B cell (primary cell): Measurements from ENCODE around the gene FAM107B. TPM values are rescaled to one million over a fixed set of nuclear protein-coding genes. Genes with fewer than 3 reads are reported as not detected.
"Not testable (repeated sequence)": the region's sequence is repeated elsewhere in the genome, so short reads cannot be mapped to it uniquely, and the experiment has no call there.

Experiments used
- ATAC-seq: fragments of 200-7000 bp; cut with Tn5 transposase; one replicate; pipeline ENCODE4 v1.10.0; 2021; ENCODE audit warnings: low read depth, mild to moderate bottlenecking, moderate number of reproducible peaks, moderate library complexity
- CTCF ChIA-PET: fragments of 350-600 bp; sonication (Branson Sonifier 250); formaldehyde crosslinking; loops from one replicate; lab custom pipeline; 2021; ENCODE audit warnings: antibody characterized with exemption, inconsistent platforms; lab: Charles Lee
- POLR2A ChIA-PET: fragments of 350-600 bp; sonication (Branson Sonifier 250); formaldehyde crosslinking; loops from one replicate; lab custom pipeline; 2021; ENCODE audit warnings: antibody characterized with exemption; lab: Charles Lee
- DNase-seq: peaks from one replicate; pipeline ENCODE4 v3.0.0; 2013
- H2AFZ ChIP-seq: 2 replicates; pipeline ENCODE4 v1.6.1; 2012; ENCODE audit warnings: mild to moderate bottlenecking, low read depth, low read length; ENCODE audit not compliant: insufficient read depth, poor library complexity, severe bottlenecking
- H3K27ac ChIP-seq, 2 donors: 1 replicate in 1 of 2; 2 replicates in 1 of 2; pipeline ENCODE4 v1.5.1; 2012 to 2013; ENCODE audit warnings: low read length in 2 of 2, mild to moderate bottlenecking in 2 of 2, moderate library complexity in 1 of 2
- H3K27me3 ChIP-seq, 4 experiments: fragments of 200-600 bp in 1 of 4; sonication (generic) in 1 of 4; replicated peaks in 1 of 4; 1 replicate in 2 of 4; 2 replicates in 2 of 4; pipeline versions ENCODE4 v1.6.1 to v1.7.0; 2013 to 2016; ENCODE audit warnings: low read length in 3 of 4, mild to moderate bottlenecking in 2 of 4, mixed read lengths in 1 of 4, moderate library complexity in 1 of 4; ENCODE audit not compliant: insufficient read depth in 4 of 4, control insufficient read depth in 3 of 4; ENCODE audit errors: control extremely low read depth in 1 of 4
- H3K36me3 ChIP-seq, 2 experiments: replicated peaks in 1 of 2; 1 replicate in 1 of 2; 2 replicates in 1 of 2; pipeline versions ENCODE4 v1.6.1 to v1.7.1; 2013; ENCODE audit warnings: low read length in 1 of 2; ENCODE audit not compliant: insufficient read depth in 2 of 2, control insufficient read depth in 1 of 2; ENCODE audit errors: control extremely low read depth in 1 of 2, extremely low read depth in 1 of 2
- H3K4me1 ChIP-seq, 2 donors: fragments of 200-600 bp in 1 of 2; sonication (generic) in 1 of 2; 1 replicate in 1 of 2; 2 replicates in 1 of 2; pipeline versions ENCODE4 v1.5.1 to v1.6.1; 2013 to 2017; ENCODE audit warnings: low read length in 2 of 2; ENCODE audit not compliant: control insufficient read depth in 2 of 2, insufficient read depth in 2 of 2
- H3K4me2 ChIP-seq: replicated peaks from 2 replicates; pipeline ENCODE3; 2012; ENCODE audit warnings: mild to moderate bottlenecking, low read depth, low read length; ENCODE audit not compliant: poor library complexity, severe bottlenecking
- H3K4me3 ChIP-seq, 5 experiments: fragments of 200-600 bp in 1 of 5; sonication (generic) in 1 of 5; 1 replicate in 3 of 5; 2 replicates in 2 of 5; pipeline versions ENCODE4 v1.5.1 to v1.7.0; 2011 to 2016; ENCODE audit warnings: low read length in 4 of 5, mild to moderate bottlenecking in 4 of 5, low read depth in 2 of 5, control low read depth in 1 of 5, moderate library complexity in 1 of 5; ENCODE audit not compliant: insufficient read depth in 1 of 5; ENCODE audit errors: control extremely low read depth in 1 of 5, extremely low read depth in 1 of 5
- H3K79me2 ChIP-seq: fragments of 200-600 bp; sonication (generic); one replicate; pipeline ENCODE4 v1.6.0; 2016; ENCODE audit warnings: low read length; ENCODE audit not compliant: control insufficient read depth, insufficient read depth
- H3K9ac ChIP-seq: fragments of 200-600 bp; sonication (generic); 2 replicates; pipeline ENCODE4 v1.6.1; 2017; ENCODE audit warnings: mild to moderate bottlenecking, low read length, moderate library complexity
- H3K9me3 ChIP-seq, 3 donors: one replicate each; pipeline versions ENCODE4 v1.6.1 to v1.7.1; 2013; ENCODE audit warnings: low read length in 2 of 3; ENCODE audit not compliant: control insufficient read depth in 2 of 3, insufficient read depth in 1 of 3; ENCODE audit errors: control extremely low read depth in 1 of 3
- H4K20me1 ChIP-seq: 2 replicates; pipeline ENCODE4 v1.6.0; 2012; ENCODE audit warnings: mild to moderate bottlenecking, low read length; ENCODE audit not compliant: insufficient read depth, control insufficient read depth, poor library complexity, severe bottlenecking
- H3K27ac Mint-ChIP-seq: one replicate; pipeline ENCODE4 v1.8.0; 2021; ENCODE audit warnings: mixed read lengths
- H3K27me3 Mint-ChIP-seq: one replicate; pipeline ENCODE4 v1.8.0; 2021; ENCODE audit warnings: mixed read lengths
- H3K4me1 Mint-ChIP-seq: one replicate; pipeline ENCODE4 v1.8.0; 2021; ENCODE audit warnings: mixed read lengths
- H3K4me3 Mint-ChIP-seq: one replicate; pipeline ENCODE4 v1.8.0; 2021; ENCODE audit warnings: mixed read lengths
- H3K9me3 Mint-ChIP-seq: one replicate; pipeline ENCODE4 v1.8.0; 2022; ENCODE audit warnings: mixed read lengths; ENCODE audit not compliant: insufficient read depth
- CTCF ChIP-seq: fragments of 200-600 bp; IDR thresholded peaks from one replicate; pipeline ENCODE4 v1.8.0; 2022; ENCODE audit warnings: antibody characterized with exemption, mild to moderate bottlenecking
- EZH2 ChIP-seq: IDR thresholded peaks from 2 replicates; pipeline ENCODE4 v1.6.1; 2012; ENCODE audit warnings: borderline replicate concordance, low read depth, mild to moderate bottlenecking, moderate library complexity, low read length; ENCODE audit not compliant: insufficient read depth, poor library complexity, severe bottlenecking
- WGBS: methylation state at CpG from one replicate; pipeline ENCODE4 v1.1.5; 2013; ENCODE audit warnings: missing lambda C conversion rate; ENCODE audit not compliant: insufficient coverage; 5-methylcytosine and 5-hydroxymethylcytosine counted together
- intact Hi-C: fragments of 100-400 bp; cut with micrococcal nuclease; formaldehyde crosslinking; loops from one replicate; pipeline ENCODE4 v1.10.0; 2022
- polyA plus RNA-seq: library from polyadenylated mRNA; depleted of rRNA; stranded (reverse); fragments of >200 nt; gene quantifications from 2 replicates; pipeline ENCODE4 v1.2.3, GENCODE V29; 2012
- total RNA-seq, 2 donors: library from RNA; stranded (reverse); fragments of 120-200 nt in 1 of 2; gene quantifications; 1 replicate in 1 of 2; 2 replicates in 1 of 2; pipeline versions ENCODE4 v1.2.3 to v1.2.4, GENCODE V29; 2013 to 2022

FAM107B gene
- total and polyA plus RNA-seq, 2 donors (not counting 1 experiment from before 2014, with no cell fraction given) = 31.9 to 318 TPM

- H3K27me3 Mint-ChIP-seq, H3K79me2 ChIP-seq, H3K36me3 ChIP-seq, H3K9me3 ChIP-seq, DNase-seq, ATAC-seq, H3K27me3 ChIP-seq, H4K20me1 ChIP-seq, H3K9me3 Mint-ChIP-seq: not testable (repeated sequence)
- ChIA-PET POLR2A (interaction anchor here (0.5 to 2.0 kb wide), 4 partner anchors 11 to 132 kb away, joined by 4 to 11 read pairs (median 6); no protein-coding TSS in a partner anchor), CTCF (interaction anchor here (1.3 to 1.8 kb wide), 5 partner anchors 10 to 164 kb away, joined by 4 to 6 read pairs (median 5); no protein-coding TSS in a partner anchor)
- Mint-ChIP-seq H3K4me3 (peak overlapping the region; percentile 66), H3K27ac (peak overlapping the region; percentile 94), H3K4me1 (peaks cover 93% of the 10 kb centered on the region)
- H3K27ac ChIP-seq = peak overlapping the region; percentile 72 to 88
- peak overlapping the region in 1 of 5 experiments; percentile 45 for H3K4me3 ChIP-seq
- peak overlapping the region; percentile 51 for H3K9ac ChIP-seq
- intact Hi-C loops = loop anchor here (1.0 to 5.0 kb wide), 6 partner anchors 11 to 293 kb away; partner anchors contain the start of gene DCLRE1C
- peaks cover 69 to 74% of the 10 kb centered on the region in 2 donors for H3K4me1 ChIP-seq
- peak overlapping the region; percentile 75 for H3K4me2 ChIP-seq
- H2AFZ ChIP-seq = peak overlapping the region; percentile 52
- no CpG with 5 or more reads among the region's 6 CpGs for WGBS
These were observed 115.6 kb downstream of the FAM107B start for GRCh38 chr10:14659137-14659536.

GRCh38 chr10:14658331-14659127 is 116.2 kb downstream of the FAM107B start:
- Histone ChIP-seq H3K4me1 (peaks cover 75 to 80% of the 10 kb centered on the region in 2 donors), H3K27ac (peak overlapping the region; percentile 72 to 88), H3K4me3 (no peak overlapping the region), H3K36me3 (no peaks in the 10 kb centered on the region), H2AFZ (peak overlapping the region; percentile 52), H4K20me1 (no peaks in the 10 kb centered on the region), H3K79me2 (no peaks in the 10 kb centered on the region), H3K4me2 (peak overlapping the region; percentile 75), H3K9me3 (peaks cover 0 to 5% (median 0%) of the 10 kb centered on the region in 3 donors), H3K9ac (no peak overlapping the region), H3K27me3 (no peaks in the 10 kb centered on the region)
- Mint-ChIP-seq H3K27me3 (no peaks in the 10 kb centered on the region), H3K9me3 (no peaks in the 10 kb centered on the region), H3K4me1 (peaks cover 97% of the 10 kb centered on the region), H3K27ac (peak overlapping the region; percentile 94), H3K4me3 (peak overlapping the region; percentile 66)
- ChIA-PET POLR2A (interaction anchor here (0.5 to 2.0 kb wide), 4 partner anchors 10 to 131 kb away, joined by 4 to 11 read pairs (median 6); no protein-coding TSS in a partner anchor), CTCF (interaction anchor here (1.3 to 1.8 kb wide), 5 partner anchors 9 to 164 kb away, joined by 4 to 6 read pairs (median 5); no protein-coding TSS in a partner anchor)
- 7% methylated on average over 3 of the region's 7 CpGs for WGBS
- peak; percentile 34 for ATAC-seq
- TF ChIP-seq EZH2 = no peak
- TF ChIP-seq CTCF = no peak
- intact Hi-C loops = loop anchor here (1.0 to 5.0 kb wide), 6 partner anchors 10 to 294 kb away; partner anchors contain the start of gene DCLRE1C
- peak; percentile 39 for DNase-seq
